ENCODE data around the gene CHST12.

- TF ChIP-seq CTCF (IDR thresholded peaks at IDR 0.05; ENCODE audit: low read depth, low read length) (peak; percentile 90), MYC (IDR thresholded peaks at IDR 0.05; ENCODE audit: low read depth, low read length) (peak; percentile 91), POLR2A (IDR thresholded peaks at IDR 0.05; ENCODE audit: extremely low read depth, insufficient read length) (no peak)
These were observed 74.3 kb downstream of the CHST12 start for GRCh38 chr7:2477447-2478398.
